ENCODE measurements around the gene NPIPA1.
"Not testable (repeated sequence)": the region's sequence is repeated elsewhere in the genome, so short reads cannot be mapped to it uniquely, and the experiment has no call there.

Gene NPIPA1

DNA sequence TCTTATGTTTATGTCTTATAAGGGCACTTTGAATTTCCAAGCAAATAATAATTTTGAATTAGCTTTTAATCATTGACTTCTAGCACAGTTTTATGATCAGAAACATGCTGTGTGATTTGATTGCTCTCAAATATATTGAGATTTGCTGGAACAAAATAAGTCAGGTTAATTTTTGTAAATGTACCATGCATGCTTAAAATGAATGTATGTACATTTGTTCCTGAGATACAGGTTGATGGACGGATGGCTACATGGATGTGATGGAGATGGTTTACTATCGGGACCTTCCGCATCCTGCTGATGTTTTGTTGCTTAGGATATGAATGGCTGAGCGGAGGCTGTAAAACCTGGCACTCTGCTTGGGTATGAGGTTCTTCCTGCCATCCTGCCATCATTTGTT lies at the start of gene NPIPA1:
NPIPA1 (plus strand) TSS at position 301 of the 400 bp plus-strand sequence; CDS start at position 301, 0 bp downstream.
- DNase-seq (ENCODE audit: low read depth, low spot score) = not testable (repeated sequence)

DNA sequence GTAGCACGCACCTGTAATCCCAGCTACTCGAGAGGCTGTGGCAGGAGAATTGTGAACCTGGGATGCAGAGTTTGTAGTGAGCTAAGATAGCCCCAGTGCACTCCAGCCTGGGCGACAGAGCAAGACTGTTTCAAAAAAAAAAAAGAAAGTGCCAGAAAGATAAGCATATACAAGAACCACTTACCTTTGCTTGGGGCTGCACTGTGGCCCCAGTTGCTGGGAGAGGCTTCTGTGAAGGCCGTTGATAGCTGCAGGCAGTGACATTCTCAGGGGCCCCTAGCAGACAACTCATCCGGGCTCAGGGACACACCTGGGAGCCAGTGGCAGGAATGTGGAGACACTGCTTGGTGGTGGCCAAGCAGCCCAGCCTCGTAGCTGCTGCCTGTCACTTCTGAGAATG lies 45.1 kb upstream of the NPIPA1 start:
- DNase-seq (ENCODE audit: low read depth, low spot score) = not testable (repeated sequence)

DNA sequence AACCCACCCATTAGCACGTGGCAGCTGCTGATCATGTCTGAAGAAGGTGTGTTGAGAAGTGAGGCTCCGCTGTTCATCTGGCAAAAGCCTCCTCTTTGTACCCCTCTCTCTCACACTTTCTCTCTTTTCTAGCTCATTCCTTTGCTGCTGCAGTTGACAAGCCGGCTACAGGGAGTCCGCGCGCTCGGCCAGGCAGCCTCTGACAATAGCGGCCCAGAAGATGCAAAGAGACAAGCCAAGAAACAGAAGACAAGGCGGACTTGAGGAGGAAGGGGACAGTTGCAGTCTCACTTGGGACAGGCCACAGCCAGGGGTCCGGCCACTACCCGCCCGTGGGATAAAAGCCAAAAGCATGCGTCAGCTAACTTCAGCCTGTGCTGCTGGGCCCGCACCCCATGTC lies 41.9 kb upstream of the NPIPA1 start:
- DNase-seq (ENCODE audit: low read depth, low spot score) = not testable (repeated sequence)

DNA sequence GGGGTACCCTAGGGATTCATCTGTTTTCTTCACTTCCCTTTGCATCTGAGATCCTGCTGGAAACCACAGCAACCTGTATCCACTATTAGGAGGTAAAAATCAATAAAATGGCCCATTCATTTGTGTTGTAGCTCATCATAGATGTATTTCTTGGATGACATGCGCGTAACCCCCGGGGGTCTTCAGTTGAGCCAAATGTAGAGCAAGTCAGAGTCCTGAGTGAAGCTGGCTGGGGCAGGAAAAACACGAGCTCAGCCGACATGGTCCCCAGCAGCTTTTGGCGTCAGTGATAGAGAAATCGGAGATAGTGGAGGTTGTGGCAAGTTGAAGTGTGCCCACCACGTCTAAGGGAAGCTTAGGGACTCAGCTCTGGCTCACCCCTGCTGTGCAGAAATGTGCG lies 41.2 kb upstream of the NPIPA1 start:
- DNase-seq (ENCODE audit: low read depth, low spot score) = not testable (repeated sequence)

DNA sequence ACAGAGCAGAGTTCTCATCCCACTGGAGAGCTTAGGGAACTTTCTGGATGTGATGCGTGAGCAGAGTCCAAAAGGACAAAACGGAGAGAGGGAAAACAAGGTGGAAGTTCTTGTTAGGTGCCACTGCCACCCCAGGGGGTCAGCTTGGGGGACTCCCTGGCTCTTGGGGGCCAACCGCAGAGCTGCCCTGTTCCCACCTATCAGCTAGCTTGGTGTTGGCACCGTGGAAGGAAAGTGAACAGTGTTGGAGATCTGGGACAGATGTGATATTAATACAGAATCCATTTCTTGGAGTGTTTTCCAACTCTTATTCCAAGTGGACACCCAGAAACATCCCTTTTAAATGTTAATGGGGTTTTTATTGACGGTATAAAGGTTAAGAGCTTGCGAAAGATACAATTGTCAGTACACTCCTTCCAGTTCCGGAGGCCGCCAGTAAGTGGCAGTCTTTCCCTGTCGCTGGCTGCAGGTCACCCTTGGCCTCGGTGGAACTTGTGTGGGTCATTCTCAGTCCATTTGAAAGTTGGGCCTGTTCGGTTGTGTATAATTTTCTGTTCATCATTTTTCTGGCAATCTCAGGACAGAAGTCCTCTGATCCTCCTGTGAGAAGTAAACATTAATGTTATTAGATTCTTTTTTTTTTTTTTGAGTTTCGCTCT lies 40.1 kb upstream of the NPIPA1 start:
- DNase-seq (ENCODE audit: low read depth, low spot score) = not testable (repeated sequence)

DNA sequence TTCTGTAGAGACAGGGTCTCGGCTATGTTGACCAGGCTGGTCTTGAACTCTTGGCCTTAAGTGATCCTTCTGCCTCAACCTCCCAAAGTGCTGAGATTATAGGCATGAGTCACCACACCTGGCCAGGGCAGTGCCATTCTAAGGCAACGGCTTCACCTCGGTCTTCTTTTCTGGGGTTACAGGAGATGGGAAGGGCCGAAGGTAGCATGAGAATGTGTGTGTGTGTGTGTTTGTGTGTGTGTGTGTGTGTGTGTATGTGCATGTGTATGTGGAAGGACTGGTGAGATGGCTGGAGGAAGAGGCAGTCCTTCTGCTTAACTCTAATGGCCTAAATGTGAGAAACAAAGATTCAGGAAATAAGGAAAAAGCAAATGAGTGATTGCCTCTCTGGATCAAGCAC lies 39.1 kb upstream of the NPIPA1 start:
- not testable (repeated sequence) for DNase-seq (ENCODE audit: low read depth, low spot score)

DNA sequence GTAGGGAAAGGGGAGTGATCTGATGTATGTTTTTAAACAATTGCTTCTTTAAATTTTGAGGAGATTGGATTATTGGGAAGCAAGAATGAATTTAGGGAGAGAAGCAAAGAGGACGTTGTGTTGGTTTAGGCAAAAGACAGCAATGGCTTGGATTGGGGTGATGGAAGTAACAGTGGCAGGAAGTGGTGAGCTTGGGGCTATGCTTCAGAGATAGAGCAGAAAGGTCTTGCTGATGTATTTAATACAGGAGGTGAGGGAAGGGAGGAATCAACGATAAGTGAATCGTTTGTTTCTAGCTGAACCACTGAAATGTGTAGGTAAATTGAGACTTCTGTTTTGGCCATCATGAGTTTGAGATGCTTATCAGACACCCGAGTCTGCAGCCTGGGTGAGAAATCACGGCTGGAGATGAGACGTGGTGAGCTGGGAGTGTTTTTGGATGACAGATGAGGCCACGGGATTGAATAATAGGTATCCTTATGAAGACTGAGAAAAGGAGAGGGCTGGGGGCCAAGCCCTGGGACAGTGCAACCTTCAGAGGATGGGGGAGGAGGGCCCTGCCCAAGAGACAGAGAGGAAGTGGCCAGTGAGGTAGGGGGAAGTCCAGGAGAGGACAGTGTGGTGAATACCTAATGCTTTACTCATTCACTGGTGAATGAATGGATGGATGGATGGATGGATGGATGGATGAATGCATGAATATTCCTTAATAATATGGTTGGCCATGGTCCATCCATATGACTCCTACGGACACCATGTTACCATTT lies 33.9 kb upstream of the NPIPA1 start:
- DNase-seq (ENCODE audit: low read depth, low spot score) = not testable (repeated sequence)

DNA sequence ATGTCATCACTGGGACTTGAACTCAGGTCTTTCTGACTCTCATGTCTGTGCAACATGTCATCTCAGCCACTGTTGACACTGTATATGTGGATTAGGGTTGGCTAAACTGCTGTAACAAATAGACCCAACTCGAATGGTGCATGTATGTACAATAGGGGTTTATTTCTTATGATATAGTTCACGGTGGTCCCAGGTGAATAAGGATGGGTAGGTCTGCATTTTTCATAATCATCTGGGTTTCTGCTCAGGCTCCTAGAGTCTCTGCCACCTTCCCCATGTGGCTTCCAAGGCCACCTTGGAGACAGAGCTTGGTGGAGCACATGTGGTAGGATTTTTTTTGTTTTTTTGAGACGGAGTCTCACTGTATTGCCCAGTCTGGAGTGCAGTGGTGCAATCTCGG lies 27.5 kb upstream of the NPIPA1 start:
- not testable (repeated sequence) for DNase-seq (ENCODE audit: low read depth, low spot score)

DNA sequence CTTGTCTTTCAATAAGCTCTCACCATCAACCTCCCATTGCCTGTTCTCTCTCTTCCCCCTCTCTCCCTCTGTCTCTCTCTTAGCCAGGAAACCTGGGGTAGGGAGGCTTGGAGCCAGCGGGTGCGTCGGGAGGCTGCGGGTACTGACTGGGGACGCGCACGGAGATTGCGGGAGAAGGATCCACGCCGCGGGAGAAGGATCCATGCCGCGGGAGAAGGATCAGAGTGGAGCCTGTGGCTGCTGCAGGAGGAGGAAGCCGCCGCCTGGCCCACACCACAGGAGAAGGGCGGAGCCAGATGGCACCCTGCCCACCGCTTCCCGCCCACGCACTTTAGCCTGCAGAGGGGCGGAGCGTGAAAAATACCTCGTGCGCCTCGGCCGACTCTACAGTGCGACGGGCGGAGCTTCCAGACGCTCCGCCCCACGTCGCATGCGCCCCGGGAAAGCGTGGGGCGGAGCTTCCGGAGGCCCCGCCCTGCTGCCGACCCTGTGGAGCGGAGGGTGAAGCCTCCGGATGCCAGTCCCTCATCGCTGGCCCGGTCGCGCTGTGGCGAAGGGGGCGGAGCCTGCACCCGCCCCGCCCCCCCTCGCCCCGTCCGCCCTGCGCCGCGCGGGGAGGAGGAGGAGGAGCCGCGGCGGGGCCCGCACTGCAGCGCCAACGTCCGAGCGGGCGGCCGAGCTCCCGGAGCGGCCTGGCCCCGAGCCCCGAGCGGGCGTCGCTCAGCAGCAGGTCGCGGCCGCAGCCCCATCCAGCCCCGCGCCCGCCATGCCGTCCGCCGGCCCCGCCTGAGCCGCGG lies 26.2 kb upstream of the NPIPA1 start:
- DNase-seq (ENCODE audit: low read depth, low spot score) = not testable (repeated sequence)

DNA sequence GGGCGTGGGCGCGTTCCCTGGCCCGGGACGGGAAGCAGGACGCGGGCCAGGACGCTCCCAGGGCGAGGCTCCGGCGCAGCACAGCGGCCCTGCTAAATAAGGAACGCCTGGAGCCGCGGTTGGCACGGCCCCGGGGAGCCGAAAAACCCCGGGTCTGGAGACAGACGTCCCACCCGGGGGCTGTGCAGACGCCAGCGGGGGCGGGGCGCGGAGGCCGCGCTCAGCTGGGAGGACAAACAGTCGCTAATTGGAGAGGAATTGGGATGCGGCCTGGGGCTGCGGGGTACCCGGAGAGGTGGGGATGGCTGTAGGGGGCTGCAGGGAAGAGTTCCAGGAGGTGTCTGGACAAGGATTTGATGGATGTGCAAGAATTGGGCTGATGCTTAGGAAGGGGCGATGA lies 25.3 kb upstream of the NPIPA1 start:
- peak; percentile 6 for DNase-seq (ENCODE audit: low read depth, low spot score)

DNA sequence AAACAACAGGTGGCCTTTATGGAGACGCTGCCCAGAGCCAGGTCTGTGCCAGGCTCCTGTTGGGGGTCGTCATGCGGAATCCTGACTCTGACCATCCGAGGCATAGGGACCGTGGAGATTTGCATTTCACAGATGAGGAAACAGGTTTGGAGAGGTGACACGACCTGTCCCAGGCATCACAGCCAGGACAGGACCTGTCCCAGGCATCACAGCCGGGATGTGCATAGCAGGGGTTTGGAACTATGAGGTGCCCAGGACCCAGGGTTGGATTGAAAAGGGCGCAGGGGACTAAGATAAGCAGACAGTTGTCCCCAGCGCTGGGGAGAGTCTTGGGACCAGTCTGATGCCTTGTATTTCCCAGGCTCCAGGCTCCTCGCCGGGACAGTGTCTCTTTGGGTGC lies 24.7 kb upstream of the NPIPA1 start:
- DNase-seq (ENCODE audit: low read depth, low spot score) = not testable (repeated sequence)

DNA sequence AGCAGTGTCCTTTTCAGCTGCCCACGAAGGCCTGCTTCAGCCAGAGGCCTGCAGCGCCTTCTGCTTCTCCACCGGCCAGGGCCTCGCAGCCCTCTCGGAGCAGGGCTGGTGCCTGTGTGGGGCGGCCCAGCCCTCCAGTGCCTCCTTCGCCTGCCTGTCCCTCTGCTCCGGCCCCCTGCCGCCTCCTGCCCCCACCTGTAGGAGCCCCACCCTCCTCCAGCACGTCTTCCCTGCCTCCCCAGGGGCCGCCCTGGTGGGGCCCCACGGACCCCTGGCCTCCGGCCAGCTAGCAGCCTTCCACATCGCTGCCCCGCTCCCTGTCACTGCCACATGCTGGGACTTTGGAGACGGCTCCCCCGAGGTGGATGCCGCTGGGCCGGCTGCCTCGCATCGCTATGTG lies 18.7 kb upstream of the NPIPA1 start:
- DNase-seq (ENCODE audit: low read depth, low spot score) = not testable (repeated sequence)

DNA sequence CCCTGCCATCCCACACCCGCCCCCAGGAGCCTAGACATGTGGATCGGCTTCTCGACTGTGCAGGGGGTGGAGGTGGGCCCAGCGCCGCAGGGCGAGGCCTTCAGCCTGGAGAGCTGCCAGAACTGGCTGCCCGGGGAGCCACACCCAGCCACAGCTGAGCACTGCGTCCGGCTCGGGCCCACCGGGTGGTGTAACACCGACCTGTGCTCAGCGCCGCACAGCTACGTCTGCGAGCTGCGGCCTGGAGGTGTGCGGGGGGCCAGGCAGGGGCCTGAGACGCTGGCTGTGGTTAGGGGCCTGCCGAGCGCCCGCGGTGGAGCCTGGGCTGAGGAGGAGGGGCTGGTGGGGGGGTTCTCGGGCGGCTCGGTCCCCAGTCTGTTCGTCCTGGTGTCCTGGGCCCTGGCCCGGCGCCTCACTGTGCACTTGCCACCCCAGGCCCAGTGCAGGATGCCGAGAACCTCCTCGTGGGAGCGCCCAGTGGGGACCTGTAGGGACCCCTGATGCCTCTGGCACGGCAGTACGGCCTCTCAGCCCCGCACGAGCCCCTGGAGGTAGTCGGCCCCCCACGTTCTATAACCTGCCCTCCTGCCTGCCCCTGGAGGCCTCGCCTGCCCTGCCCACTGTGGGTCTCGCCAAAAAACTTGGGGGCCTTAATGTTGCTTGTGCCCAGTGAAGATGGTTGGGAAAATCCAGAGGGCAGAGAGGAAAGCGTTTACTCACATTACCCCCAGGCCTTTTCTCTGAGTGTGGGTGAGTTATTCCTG lies 17.2 kb upstream of the NPIPA1 start:
- not testable (repeated sequence) for DNase-seq (ENCODE audit: low read depth, low spot score)

DNA sequence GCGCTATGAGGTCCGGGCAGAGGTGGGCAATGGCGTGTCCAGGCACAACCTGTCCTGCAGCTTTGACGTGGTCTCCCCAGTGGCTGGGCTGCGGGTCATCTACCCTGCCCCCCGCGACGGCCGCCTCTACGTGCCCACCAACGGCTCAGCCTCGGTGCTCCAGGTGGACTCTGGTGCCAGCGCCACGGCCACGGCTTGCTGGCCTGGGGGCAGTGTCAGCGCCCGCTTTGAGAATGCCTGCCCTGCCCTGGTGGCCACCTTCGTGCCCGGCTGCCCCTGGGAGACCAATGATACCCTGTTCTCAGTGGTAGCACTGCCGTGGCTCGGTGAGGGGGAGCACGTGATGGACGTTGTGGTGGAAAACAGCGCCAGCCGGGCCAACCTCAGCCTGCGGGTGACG lies 15.0 kb upstream of the NPIPA1 start:
- DNase-seq (ENCODE audit: low read depth, low spot score) = not testable (repeated sequence)

DNA sequence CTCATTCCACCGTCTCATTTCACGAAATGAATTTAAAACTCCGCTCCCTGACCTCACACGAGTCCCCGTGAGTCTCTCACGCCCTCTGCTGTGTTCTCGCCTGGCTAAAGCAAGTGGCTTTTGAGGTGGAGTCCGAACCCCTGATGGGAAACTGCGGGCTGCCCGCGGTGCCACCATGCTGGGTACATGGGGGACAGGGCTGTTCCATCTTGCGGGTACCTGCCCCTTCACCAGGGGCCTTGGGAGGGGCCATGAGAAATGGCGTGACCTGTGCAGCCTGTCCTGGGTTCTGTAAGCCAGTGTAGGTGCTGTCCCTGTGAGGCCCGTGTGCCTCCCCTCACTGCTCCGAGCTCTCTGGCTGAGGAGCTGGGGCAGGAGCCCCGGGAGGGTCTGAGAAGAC lies 14.3 kb upstream of the NPIPA1 start:
- DNase-seq (ENCODE audit: low read depth, low spot score) = not testable (repeated sequence)

DNA sequence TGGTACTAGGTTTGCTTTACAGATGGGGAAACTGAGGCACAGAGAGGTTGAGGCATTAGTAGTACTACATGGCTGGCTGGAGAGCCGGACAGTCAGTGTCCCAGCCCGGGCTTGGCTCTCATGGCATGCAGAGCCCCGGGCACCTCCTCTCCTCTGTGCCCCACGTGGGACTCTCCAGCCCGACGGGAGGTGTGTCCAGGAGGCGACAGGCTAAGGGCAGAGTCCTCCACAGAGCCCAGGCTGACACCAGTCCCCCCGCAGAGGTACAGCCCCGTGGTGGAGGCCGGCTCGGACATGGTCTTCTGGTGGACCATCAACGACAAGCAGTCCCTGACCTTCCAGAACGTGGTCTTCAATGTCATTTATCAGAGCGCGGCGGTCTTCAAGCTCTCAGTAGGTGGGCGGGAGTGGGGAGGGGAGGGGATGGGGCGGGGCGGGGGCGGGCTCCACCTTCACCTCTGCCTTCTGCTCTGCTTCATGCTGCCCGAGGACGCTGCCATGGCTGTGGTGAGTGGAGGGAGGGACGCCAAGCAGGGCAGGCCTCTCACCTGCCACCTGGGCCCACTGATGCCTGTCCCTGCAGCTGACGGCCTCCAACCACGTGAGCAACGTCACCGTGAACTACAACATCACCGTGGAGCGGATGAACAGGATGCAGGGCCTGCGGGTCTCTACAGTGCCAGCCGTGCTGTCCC lies 13.7 kb upstream of the NPIPA1 start:
- not testable (repeated sequence) for DNase-seq (ENCODE audit: low read depth, low spot score)

DNA sequence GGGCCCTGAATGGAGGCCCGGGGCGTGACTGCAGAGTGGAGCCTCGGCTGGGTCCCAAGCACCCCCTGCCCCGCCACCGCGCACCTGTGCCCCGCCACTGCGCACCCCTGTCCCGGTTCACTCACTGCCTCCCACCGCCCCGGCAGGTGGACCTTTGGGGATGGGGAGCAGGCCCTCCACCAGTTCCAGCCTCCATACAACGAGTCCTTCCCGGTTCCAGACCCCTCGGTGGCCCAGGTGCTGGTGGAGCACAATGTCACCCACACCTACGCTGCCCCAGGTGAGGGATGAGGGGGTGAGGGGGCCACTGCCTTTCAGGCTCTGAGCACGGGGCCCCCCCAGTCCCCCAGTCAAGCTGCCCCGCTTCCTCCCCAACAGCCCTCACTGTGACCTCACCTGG lies 12.9 kb upstream of the NPIPA1 start:
- not testable (repeated sequence) for DNase-seq (ENCODE audit: low read depth, low spot score)

DNA sequence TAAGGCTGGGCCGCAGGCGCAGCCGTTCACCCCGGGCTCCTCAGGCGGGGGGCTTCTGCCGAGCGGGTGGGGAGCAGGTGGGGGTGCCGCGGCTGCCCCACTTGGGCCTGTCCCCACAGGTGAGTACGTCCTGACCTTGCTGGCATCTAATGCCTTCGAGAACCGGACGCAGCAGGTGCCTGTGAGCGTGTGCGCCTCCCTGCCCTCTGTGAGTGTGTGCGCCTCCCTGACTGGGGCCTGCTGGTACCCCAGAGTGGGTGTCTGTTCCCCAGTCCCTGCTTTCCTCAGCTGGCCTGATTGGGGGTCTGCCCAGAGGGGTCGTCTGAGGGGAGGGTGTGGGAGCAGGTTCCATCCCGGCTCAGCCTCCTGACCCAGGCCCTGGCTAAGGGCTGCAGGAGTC lies 12.3 kb upstream of the NPIPA1 start:
- not testable (repeated sequence) for DNase-seq (ENCODE audit: low read depth, low spot score)

DNA sequence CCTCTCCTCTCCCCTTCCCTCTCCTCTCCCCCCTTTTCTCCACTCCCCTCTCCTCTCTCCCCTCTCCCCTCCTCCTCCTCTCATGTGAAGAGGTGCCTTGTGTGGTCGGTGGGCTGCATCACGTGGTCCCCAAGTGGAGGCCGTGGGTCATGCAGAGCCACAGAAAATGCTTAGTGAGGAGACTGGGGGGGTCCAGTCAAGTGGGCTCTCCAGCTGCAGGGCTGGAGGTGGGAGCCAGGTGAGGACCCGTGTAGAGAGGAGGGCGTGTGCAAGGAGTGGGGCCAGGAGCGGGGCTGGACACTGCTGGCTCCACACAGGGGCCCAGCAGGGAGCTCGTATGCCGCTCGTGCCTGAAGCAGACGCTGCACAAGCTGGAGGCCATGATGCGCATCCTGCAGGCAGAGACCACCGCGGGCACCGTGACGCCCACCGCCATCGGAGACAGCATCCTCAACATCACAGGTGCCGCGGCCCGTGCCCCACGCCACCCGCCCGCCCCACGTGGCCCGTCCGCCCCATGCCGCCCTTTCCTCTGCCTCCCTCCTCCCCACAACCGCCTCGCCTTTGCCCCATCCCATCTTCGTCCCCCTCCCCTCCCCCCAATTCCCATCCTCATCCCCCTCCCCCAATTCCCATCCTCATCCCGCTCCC lies 9.1 kb upstream of the NPIPA1 start:
- DNase-seq (ENCODE audit: low read depth, low spot score) = not testable (repeated sequence)

DNA sequence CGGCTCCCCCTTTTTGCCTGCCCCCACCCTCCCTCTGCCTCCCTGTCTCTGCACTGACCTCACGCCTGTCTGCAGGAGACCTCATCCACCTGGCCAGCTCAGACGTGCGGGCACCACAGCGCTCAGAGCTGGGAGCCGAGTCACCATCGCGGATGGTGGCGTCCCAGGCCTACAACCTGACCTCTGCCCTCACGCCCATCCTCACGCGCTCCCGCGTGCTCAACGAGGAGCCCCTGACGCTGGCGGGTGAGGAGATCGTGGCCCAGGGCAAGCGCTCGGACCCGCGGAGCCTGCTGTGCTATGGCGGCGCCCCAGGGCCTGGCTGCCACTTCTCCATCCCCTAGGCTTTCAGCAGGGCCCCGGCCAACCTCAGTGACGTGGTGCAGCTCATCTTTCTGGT lies 8.1 kb upstream of the NPIPA1 start:
- DNase-seq (ENCODE audit: low read depth, low spot score) = not testable (repeated sequence)
